HCT116 (cell line): ENCODE data around the gene RNU5B-1. TPM values are rescaled to one million over a fixed set of nuclear protein-coding genes. Genes with fewer than 3 reads are reported as not detected.

Experiments used
- ATAC-seq: fragments of 200-7000 bp; cut with Tn5 transposase; 2 replicates; pipeline ENCODE4 v1.9.1; 2020; ENCODE audit warnings: mild to moderate bottlenecking, moderate library complexity
- BruUV-seq: library from RNA; stranded (reverse); fragments of 400-500 nt; replicated peaks from 2 replicates; lab custom pipeline; 2021; lab: Mats Ljungman, UMichigan
- CTCF ChIA-PET: fragments of 300-600 bp; sonication (Branson Sonifier 250); formaldehyde crosslinking; loops from one replicate; lab custom pipeline; 2021; ENCODE audit warnings: antibody characterized with exemption; lab: Charles Lee
- POLR2A ChIA-PET: fragments of 300-600, 350-600 bp; sonication (Branson Sonifier 250); formaldehyde crosslinking; loops from one replicate; lab custom pipeline; 2021; ENCODE audit warnings: antibody characterized with exemption; lab: Charles Lee
- RAD21 ChIA-PET, 2 experiments: fragments of 300-600 bp; sonication (Branson Sonifier 250); formaldehyde crosslinking; loops; one replicate each; lab custom pipeline; 2023; ENCODE audit warnings: low total read pairs in 2 of 2; ENCODE audit not compliant: uncharacterized antibody in 2 of 2, unreplicated experiment in 2 of 2, low non-redundant PET in 1 of 2; lab: Charles Lee
- DNase-seq: peaks from one replicate; pipeline ENCODE4 v3.0.0-alpha.2; 2010; ENCODE audit warnings: low read depth, low spot score
- H2AFZ ChIP-seq: fragments of 200-600 bp; shearing (Covaris generic), sonication (generic); 2 replicates; pipeline ENCODE4 v1.6.1; 2017; ENCODE audit warnings: low read depth, mixed run types, mixed read lengths, antibody characterized with exemption, low read length; ENCODE audit not compliant: poor library complexity, severe bottlenecking
- H3K27ac ChIP-seq: 2 replicates; pipeline ENCODE4 v1.5.1; 2012; ENCODE audit warnings: low read depth, low read length
- H3K27me3 ChIP-seq: fragments of 200-600 bp; sonication (generic); 2 replicates; pipeline ENCODE4 v1.6.1; 2016; ENCODE audit warnings: mixed run types, low read length, mixed read lengths; ENCODE audit not compliant: insufficient read depth
- H3K36me3 ChIP-seq, 2 experiments: fragments of 200-500 bp in 1 of 2; fragments of 200-600 bp in 1 of 2; sonication (Bioruptor generic) in 1 of 2; sonication (generic) in 1 of 2; 2 replicates each; pipeline versions ENCODE4 v1.5.1 to v1.6.1; 2014 to 2016; ENCODE audit warnings: low read length in 2 of 2, inconsistent platforms in 1 of 2, mixed read lengths in 1 of 2, mixed run types in 1 of 2; ENCODE audit not compliant: insufficient read depth in 2 of 2, control insufficient read depth in 1 of 2
- H3K4me1 ChIP-seq, 2 experiments: fragments of 200-600 bp in 1 of 2; sonication (generic) in 1 of 2; 2 replicates each; pipeline versions ENCODE4 v1.5.1 to v1.6.1; 2012 to 2017; ENCODE audit warnings: low read length in 2 of 2, inconsistent platforms in 1 of 2, mild to moderate bottlenecking in 1 of 2, mixed read lengths in 1 of 2, mixed run types in 1 of 2, moderate library complexity in 1 of 2; ENCODE audit not compliant: insufficient read depth in 2 of 2, control insufficient read depth in 1 of 2
- H3K4me2 ChIP-seq: fragments of 200-600 bp; sonication (generic); 2 replicates; pipeline ENCODE4 v1.6.1; 2017; ENCODE audit warnings: mixed run types, low read length, mixed read lengths
- H3K4me3 ChIP-seq, 2 experiments: fragments of 200-600 bp in 1 of 2; sonication (generic) in 1 of 2; replicated peaks in 1 of 2; 2 replicates each; pipeline ENCODE4 v1.5.1; 2011 to 2016; ENCODE audit warnings: low read length in 2 of 2, control low read depth in 1 of 2, low read depth in 1 of 2, mild to moderate bottlenecking in 1 of 2, mixed read lengths in 1 of 2, mixed run types in 1 of 2
- H3K79me2 ChIP-seq: fragments of 200-600 bp; sonication (generic); 2 replicates; pipeline ENCODE4 v1.6.1; 2017; ENCODE audit warnings: mild to moderate bottlenecking, mixed run types, low read length, moderate library complexity, mixed read lengths; ENCODE audit not compliant: insufficient read depth
- H3K9ac ChIP-seq: fragments of 200-600 bp; sonication (generic); 2 replicates; pipeline ENCODE4 v1.6.1; 2016; ENCODE audit warnings: low read length, mixed read lengths
- H3K9me2 ChIP-seq: fragments of 200-600 bp; sonication (generic), shearing (Covaris generic); 2 replicates; pipeline ENCODE4 v1.6.1; 2017; ENCODE audit warnings: mixed run types, mild to moderate bottlenecking, moderate library complexity; ENCODE audit not compliant: insufficient read depth
- H3K9me3 ChIP-seq, 2 experiments: fragments of 200-500 bp in 1 of 2; fragments of 200-600 bp in 1 of 2; sonication (Bioruptor generic) in 1 of 2; sonication (generic) in 1 of 2; 2 replicates each; pipeline ENCODE4 v1.6.1; 2014 to 2017; ENCODE audit warnings: low read length in 2 of 2, mixed read lengths in 2 of 2, inconsistent platforms in 1 of 2, low read depth in 1 of 2, mild to moderate bottlenecking in 1 of 2, mixed run types in 1 of 2, moderate library complexity in 1 of 2; ENCODE audit not compliant: control insufficient read depth in 1 of 2, insufficient read depth in 1 of 2
- H4K20me1 ChIP-seq: fragments of 200-600 bp; sonication (generic), shearing (Covaris generic); 2 replicates; pipeline ENCODE4 v1.6.1; 2017; ENCODE audit warnings: mixed run types, mild to moderate bottlenecking, moderate library complexity; ENCODE audit not compliant: insufficient read depth
- ATF3 ChIP-seq: IDR thresholded peaks from 2 replicates; pipeline ENCODE4 v1.6.1; 2012
- CBX3 ChIP-seq: IDR thresholded peaks from 2 replicates; pipeline ENCODE4 v1.6.1; 2012; ENCODE audit warnings: low read depth
- EZH2phosphoT487 ChIP-seq: fragments of 200-600 bp; IDR thresholded peaks from 2 replicates; pipeline ENCODE4 v1.6.1; 2018; ENCODE audit warnings: antibody characterized with exemption, borderline replicate concordance
- POLR2A ChIP-seq: IDR thresholded peaks from 2 replicates; pipeline ENCODE4 v1.7.0; 2011; ENCODE audit warnings: borderline replicate concordance; ENCODE audit not compliant: insufficient read depth, insufficient read length; ENCODE audit errors: extremely low read depth
- REST ChIP-seq: IDR thresholded peaks from 2 replicates; pipeline ENCODE4 v1.6.1; 2012; ENCODE audit warnings: low read depth
- TCF7L2 ChIP-seq: IDR thresholded peaks from 2 replicates; pipeline ENCODE4 v1.7.0; 2011; ENCODE audit warnings: borderline replicate concordance, inconsistent platforms; ENCODE audit not compliant: insufficient read depth, insufficient read length; ENCODE audit errors: extremely low read depth
- ZBTB33 ChIP-seq: IDR thresholded peaks from 2 replicates; pipeline ENCODE4 v1.6.1; 2011; ENCODE audit warnings: mild to moderate bottlenecking, low read length, moderate library complexity; ENCODE audit not compliant: insufficient replicate concordance; ENCODE audit errors: extremely low read depth
- ZFX ChIP-seq: fragments of 450-650 bp; IDR thresholded peaks from 2 replicates; pipeline ENCODE4 v1.6.1; 2017
- intact Hi-C: fragments of 100-400 bp; cut with micrococcal nuclease; formaldehyde crosslinking; loops from 2 replicates; pipeline ENCODE4 v1.10.0; 2022
- total RNA-seq: library from RNA; stranded (reverse); gene quantifications from one replicate; pipeline ENCODE4 v1.2.1, GENCODE V29; 2021; ENCODE audit not compliant: unreplicated experiment

Gene RNU5B-1
- total RNA-seq, 1 experiment from 2014 or later, result not detected

- TF ChIP-seq ZBTB33 (no peak), REST (no peak)
- TF ChIP-seq, all 23 proteins: peak for 0
Observed at GRCh38 chr15:65277015-65277414, 27.5 kb upstream of the RNU5B-1 start (continued).

GRCh38 chr15:65278480-65278879 lies 26.0 kb upstream of the RNU5B-1 start:
- POLR2A ChIA-PET, result interaction anchor here (1.2 to 1.9 kb wide), 3 partner anchors 8 to 93 kb away, joined by 3 to 7 read pairs (median 5); partner anchors contain the start of genes CLPX, PARP16 and RNU5B-1
- H3K79me2 ChIP-seq, result no peaks in the 10 kb centered on the region
- ATAC-seq, result no peak
- no peak for DNase-seq
- no TSS peak for BruUV-seq
- no peak overlapping the region for H3K4me2 ChIP-seq
- no peak overlapping the region for H2AFZ ChIP-seq
- RAD21 ChIA-PET, result no interaction called here
- CTCF ChIA-PET, result no interaction called here
- no peak overlapping the region for H3K27ac ChIP-seq
- H3K9me3 ChIP-seq, result no peaks in the 10 kb centered on the region
- intact Hi-C loops, result loop anchor here (10.0 kb wide), 1 partner anchor 544 kb away; no protein-coding TSS in a partner anchor
- no peak overlapping the region for H3K4me3 ChIP-seq
- no peaks in the 10 kb centered on the region for H3K9me2 ChIP-seq
- TF ChIP-seq POLR2A (no peak), ATF3 (no peak), CBX3 (no peak), EZH2phosphoT487 (no peak), ZFX (no peak), TCF7L2 (no peak), REST (no peak)
- H3K4me1 ChIP-seq, result peaks cover 7 to 19% of the 10 kb centered on the region in 2 experiments
- H3K36me3 ChIP-seq, result no peaks in the 10 kb centered on the region
- H3K27me3 ChIP-seq, result no peaks in the 10 kb centered on the region
- no peak overlapping the region for H3K9ac ChIP-seq
- no peaks in the 10 kb centered on the region for H4K20me1 ChIP-seq
